ENCODE results near the gene CIDEC. TPM values are rescaled to one million over a fixed set of nuclear protein-coding genes. Genes with fewer than 3 reads are reported as not detected.

CIDEC gene
- total and polyA plus RNA-seq, 9 of the 15 experiments (the other 6 are each of a cell fraction or from before 2014, with no cell fraction given), result not detected

DNA sequence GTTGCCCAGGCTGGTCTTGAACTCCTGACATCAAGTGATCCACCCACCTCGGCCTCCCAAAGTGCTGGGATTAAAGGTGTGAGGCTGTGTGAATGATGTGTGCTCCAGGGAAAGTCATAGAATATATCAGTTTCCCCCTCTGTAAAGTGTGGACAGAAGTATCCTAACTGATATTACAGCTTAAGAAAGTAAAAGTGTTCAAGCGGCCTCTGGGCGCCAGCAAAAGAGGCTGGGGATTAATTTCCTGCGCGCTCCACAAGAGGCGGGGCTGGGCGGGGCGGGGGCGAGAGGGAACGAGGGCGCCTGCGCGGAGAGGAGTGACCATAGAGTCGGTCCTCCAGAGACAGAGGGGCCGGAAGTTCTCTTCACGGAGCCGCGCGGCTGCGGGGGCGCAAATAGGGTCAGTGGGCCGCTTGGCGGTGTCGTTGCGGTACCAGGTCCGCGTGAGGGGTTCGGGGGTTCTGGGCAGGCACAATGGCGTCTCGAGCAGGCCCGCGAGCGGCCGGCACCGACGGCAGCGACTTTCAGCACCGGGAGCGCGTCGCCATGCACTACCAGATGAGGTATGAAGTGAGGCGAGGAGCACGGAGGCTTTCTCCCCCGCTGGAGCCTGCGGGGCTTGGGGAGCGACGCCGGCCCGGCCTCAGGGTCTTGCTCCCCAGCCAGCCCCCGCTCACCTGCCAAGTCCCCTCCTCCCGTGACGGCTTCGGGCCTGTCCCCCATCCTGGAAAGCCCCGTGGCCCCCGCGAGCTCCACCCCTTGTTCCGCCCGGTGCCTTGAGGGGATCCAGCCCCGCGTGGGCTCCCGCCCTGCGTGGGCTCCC is 10.4 kb upstream of the CIDEC start, which contains the start of gene JAGN1 (continued):
- TF ChIP-seq, protein P1, sequence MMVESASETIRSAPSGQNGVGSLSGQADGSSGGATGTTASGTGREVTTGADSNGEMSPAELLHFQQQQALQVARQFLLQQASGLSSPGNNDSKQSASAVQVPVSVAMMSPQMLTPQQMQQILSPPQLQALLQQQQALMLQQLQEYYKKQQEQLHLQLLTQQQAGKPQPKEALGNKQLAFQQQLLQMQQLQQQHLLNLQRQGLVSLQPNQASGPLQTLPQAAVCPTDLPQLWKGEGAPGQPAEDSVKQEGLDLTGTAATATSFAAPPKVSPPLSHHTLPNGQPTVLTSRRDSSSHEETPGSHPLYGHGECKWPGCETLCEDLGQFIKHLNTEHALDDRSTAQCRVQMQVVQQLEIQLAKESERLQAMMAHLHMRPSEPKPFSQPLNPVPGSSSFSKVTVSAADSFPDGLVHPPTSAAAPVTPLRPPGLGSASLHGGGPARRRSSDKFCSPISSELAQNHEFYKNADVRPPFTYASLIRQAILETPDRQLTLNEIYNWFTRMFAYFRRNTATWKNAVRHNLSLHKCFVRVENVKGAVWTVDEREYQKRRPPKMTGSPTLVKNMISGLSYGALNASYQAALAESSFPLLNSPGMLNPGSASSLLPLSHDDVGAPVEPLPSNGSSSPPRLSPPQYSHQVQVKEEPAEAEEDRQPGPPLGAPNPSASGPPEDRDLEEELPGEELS (CRISPR knock-in tag; IDR thresholded peaks at IDR 0.05; ENCODE audit: borderline replicate concordance), result 0 out of 2 replicates have a peak, but pooled peaks have one; percentile 8
- TF ChIP-seq PHB (CRISPR knock-in tag; IDR thresholded peaks at IDR 0.05) (peak; percentile 77; the same call in 1 of the 2 replicates), TAL1 (IDR thresholded peaks at IDR 0.05) (no peak), SLC30A9 (CRISPR knock-in tag; IDR thresholded peaks at IDR 0.05) (no peak), SOX6 (IDR thresholded peaks at IDR 0.05) (peak; percentile 58), COPS2 (conservative IDR thresholded peaks at IDR 0.05) (no peak)
- TF ChIP-seq, protein P2, sequence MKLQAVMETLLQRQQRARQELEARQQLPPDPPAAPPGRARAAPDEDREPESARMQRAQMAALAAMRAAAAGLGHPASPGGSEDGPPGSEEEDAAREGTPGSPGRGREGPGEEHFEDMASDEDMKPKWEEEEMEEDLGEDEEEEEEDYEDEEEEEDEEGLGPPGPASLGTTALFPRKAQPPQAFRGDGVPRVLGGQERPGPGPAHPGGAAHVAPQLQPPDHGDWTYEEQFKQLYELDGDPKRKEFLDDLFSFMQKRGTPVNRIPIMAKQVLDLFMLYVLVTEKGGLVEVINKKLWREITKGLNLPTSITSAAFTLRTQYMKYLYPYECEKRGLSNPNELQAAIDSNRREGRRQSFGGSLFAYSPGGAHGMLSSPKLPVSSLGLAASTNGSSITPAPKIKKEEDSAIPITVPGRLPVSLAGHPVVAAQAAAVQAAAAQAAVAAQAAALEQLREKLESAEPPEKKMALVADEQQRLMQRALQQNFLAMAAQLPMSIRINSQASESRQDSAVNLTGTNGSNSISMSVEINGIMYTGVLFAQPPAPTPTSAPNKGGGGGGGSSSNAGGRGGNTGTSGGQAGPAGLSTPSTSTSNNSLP (IDR thresholded peaks at IDR 0.05; ENCODE audit: borderline replicate concordance, low read depth, low read length), result peak; percentile 33; the same call in 1 of the 2 replicates
- TF ChIP-seq, protein P3, sequence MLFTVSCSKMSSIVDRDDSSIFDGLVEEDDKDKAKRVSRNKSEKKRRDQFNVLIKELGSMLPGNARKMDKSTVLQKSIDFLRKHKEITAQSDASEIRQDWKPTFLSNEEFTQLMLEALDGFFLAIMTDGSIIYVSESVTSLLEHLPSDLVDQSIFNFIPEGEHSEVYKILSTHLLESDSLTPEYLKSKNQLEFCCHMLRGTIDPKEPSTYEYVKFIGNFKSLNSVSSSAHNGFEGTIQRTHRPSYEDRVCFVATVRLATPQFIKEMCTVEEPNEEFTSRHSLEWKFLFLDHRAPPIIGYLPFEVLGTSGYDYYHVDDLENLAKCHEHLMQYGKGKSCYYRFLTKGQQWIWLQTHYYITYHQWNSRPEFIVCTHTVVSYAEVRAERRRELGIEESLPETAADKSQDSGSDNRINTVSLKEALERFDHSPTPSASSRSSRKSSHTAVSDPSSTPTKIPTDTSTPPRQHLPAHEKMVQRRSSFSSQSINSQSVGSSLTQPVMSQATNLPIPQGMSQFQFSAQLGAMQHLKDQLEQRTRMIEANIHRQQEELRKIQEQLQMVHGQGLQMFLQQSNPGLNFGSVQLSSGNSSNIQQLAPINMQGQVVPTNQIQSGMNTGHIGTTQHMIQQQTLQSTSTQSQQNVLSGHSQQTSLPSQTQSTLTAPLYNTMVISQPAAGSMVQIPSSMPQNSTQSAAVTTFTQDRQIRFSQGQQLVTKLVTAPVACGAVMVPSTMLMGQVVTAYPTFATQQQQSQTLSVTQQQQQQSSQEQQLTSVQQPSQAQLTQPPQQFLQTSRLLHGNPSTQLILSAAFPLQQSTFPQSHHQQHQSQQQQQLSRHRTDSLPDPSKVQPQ (CRISPR knock-in tag; IDR thresholded peaks at IDR 0.05; ENCODE audit: borderline replicate concordance), result no peak
- TF ChIP-seq, protein P4, sequence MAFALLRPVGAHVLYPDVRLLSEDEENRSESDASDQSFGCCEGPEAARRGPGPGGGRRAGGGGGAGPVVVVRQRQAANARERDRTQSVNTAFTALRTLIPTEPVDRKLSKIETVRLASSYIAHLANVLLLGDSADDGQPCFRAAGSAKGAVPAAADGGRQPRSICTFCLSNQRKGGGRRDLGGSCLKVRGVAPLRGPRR (CRISPR knock-in tag; IDR thresholded peaks at IDR 0.05), result no peak; the same call in 1 of the 2 replicates
- TF ChIP-seq, protein P5, sequence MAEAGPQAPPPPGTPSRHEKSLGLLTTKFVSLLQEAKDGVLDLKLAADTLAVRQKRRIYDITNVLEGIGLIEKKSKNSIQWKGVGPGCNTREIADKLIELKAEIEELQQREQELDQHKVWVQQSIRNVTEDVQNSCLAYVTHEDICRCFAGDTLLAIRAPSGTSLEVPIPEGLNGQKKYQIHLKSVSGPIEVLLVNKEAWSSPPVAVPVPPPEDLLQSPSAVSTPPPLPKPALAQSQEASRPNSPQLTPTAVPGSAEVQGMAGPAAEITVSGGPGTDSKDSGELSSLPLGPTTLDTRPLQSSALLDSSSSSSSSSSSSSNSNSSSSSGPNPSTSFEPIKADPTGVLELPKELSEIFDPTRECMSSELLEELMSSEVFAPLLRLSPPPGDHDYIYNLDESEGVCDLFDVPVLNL (CRISPR knock-in tag; IDR thresholded peaks at IDR 0.05; ENCODE audit: low read depth), result no peak
- TF ChIP-seq, protein P6, sequence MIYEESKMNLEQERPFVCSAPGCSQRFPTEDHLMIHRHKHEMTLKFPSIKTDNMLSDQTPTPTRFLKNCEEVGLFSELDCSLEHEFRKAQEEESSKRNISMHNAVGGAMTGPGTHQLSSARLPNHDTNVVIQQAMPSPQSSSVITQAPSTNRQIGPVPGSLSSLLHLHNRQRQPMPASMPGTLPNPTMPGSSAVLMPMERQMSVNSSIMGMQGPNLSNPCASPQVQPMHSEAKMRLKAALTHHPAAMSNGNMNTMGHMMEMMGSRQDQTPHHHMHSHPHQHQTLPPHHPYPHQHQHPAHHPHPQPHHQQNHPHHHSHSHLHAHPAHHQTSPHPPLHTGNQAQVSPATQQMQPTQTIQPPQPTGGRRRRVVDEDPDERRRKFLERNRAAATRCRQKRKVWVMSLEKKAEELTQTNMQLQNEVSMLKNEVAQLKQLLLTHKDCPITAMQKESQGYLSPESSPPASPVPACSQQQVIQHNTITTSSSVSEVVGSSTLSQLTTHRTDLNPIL (CRISPR knock-in tag; IDR thresholded peaks at IDR 0.05), result no peak
